IMR-90 (cell line): ENCODE data around the gene CWC25. TPM values are rescaled to one million over a fixed set of nuclear protein-coding genes. Genes with fewer than 3 reads are reported as not detected.

Source experiments
- ATAC-seq: fragments of 200-7000 bp; cut with Tn5 transposase; 2 replicates; pipeline ENCODE4 v1.9.1; 2020; ENCODE audit warnings: low read depth, mild to moderate bottlenecking, moderate library complexity
- BruUV-seq: library from RNA; stranded (reverse); fragments of 400-500 nt; replicated peaks from 2 replicates; lab custom pipeline; 2021; lab: Mats Ljungman, UMichigan
- CTCF ChIA-PET: fragments of 300-600 bp; formaldehyde crosslinking; extraction: SDS; loops from one replicate; lab custom pipeline; 2021; ENCODE audit warnings: antibody characterized with exemption; lab: Yijun Ruan, JAX
- POLR2A ChIA-PET: fragments of 300-600 bp; sonication (Branson Sonifier 250); formaldehyde crosslinking; loops from one replicate; lab custom pipeline; 2022; ENCODE audit warnings: antibody characterized with exemption; ENCODE audit not compliant: unreplicated experiment; lab: Charles Lee
- DNase-seq: peaks from one replicate; pipeline ENCODE4 v3.0.0; 2013
- H2AFZ ChIP-seq: replicated peaks from 2 replicates; pipeline ENCODE3; 2013; ENCODE audit warnings: low read length, mild to moderate bottlenecking; ENCODE audit not compliant: poor library complexity
- H2AK5ac ChIP-seq: 2 replicates; pipeline ENCODE4 v1.6.1; 2013; ENCODE audit warnings: low read depth, low read length, inconsistent platforms
- H2AK9ac ChIP-seq: replicated peaks from 2 replicates; pipeline ENCODE3; 2013; ENCODE audit warnings: mild to moderate bottlenecking, low read depth, low read length, moderate library complexity; ENCODE audit not compliant: poor library complexity
- H2BK120ac ChIP-seq: 2 replicates; pipeline ENCODE4 v1.6.1; 2013; ENCODE audit warnings: low read depth, low read length, inconsistent platforms
- H2BK15ac ChIP-seq: 3 replicates; pipeline ENCODE4 v1.6.1; 2013; ENCODE audit warnings: low read depth, low read length, inconsistent platforms
- H2BK20ac ChIP-seq: 2 replicates; pipeline ENCODE4 v1.6.1; 2013; ENCODE audit warnings: low read depth, mild to moderate bottlenecking, inconsistent platforms, low read length, moderate library complexity
- H2BK5ac ChIP-seq: 2 replicates; pipeline ENCODE4 v1.6.1; 2013; ENCODE audit warnings: mild to moderate bottlenecking, low read depth, low read length, inconsistent platforms; ENCODE audit not compliant: poor library complexity, severe bottlenecking
- H3K14ac ChIP-seq: replicated peaks from 2 replicates; pipeline ENCODE4 v1.6.1; 2013; ENCODE audit warnings: low read depth, low read length, inconsistent platforms
- H3K18ac ChIP-seq: 2 replicates; pipeline ENCODE4 v1.6.1; 2013; ENCODE audit warnings: low read depth, low read length, control low read depth
- H3K23ac ChIP-seq: 2 replicates; pipeline ENCODE4 v1.6.1; 2013; ENCODE audit warnings: low read depth, low read length, inconsistent platforms
- H3K27ac ChIP-seq: 2 replicates; pipeline ENCODE4 v1.5.1; 2013; ENCODE audit warnings: mild to moderate bottlenecking, control low read depth, low read length; ENCODE audit not compliant: insufficient read depth
- H3K27me3 ChIP-seq: 2 replicates; pipeline ENCODE4 v1.6.1; 2013; ENCODE audit warnings: low read length; ENCODE audit not compliant: control insufficient read depth, insufficient read depth
- H3K36me3 ChIP-seq: 2 replicates; pipeline ENCODE4 v1.6.1; 2013; ENCODE audit warnings: low read length, mixed read lengths; ENCODE audit not compliant: control insufficient read depth, insufficient read depth
- H3K4ac ChIP-seq: 2 replicates; pipeline ENCODE4 v1.6.1; 2013; ENCODE audit warnings: low read depth, low read length, inconsistent platforms
- H3K4me1 ChIP-seq: 2 replicates; pipeline ENCODE4 v1.6.1; 2013; ENCODE audit warnings: low read length, mixed read lengths; ENCODE audit not compliant: control insufficient read depth, insufficient read depth
- H3K4me2 ChIP-seq: 2 replicates; pipeline ENCODE4 v1.6.1; 2013; ENCODE audit warnings: low read depth, mild to moderate bottlenecking, control low read depth, low read length, moderate library complexity
- H3K4me3 ChIP-seq: 2 replicates; pipeline ENCODE4 v1.5.1; 2013; ENCODE audit warnings: low read depth, mild to moderate bottlenecking, control low read depth, low read length, moderate library complexity; ENCODE audit not compliant: insufficient read depth
- H3K56ac ChIP-seq: 2 replicates; pipeline ENCODE4 v1.6.1; 2013; ENCODE audit warnings: low read length, inconsistent platforms; ENCODE audit not compliant: insufficient read depth; ENCODE audit errors: extremely low read depth
- H3K79me1 ChIP-seq, 2 experiments: 2 replicates each; pipeline ENCODE4 v1.6.1; 2013; ENCODE audit warnings: low read length in 2 of 2, inconsistent platforms in 1 of 2, low read depth in 1 of 2
- H3K9ac ChIP-seq: 2 replicates; pipeline ENCODE4 v1.6.1; 2013; ENCODE audit warnings: low read depth, low read length, control low read depth
- H3K9me1 ChIP-seq: 2 replicates; pipeline ENCODE4 v1.6.1; 2013; ENCODE audit warnings: low read length, inconsistent platforms; ENCODE audit not compliant: insufficient read depth
- H3K9me3 ChIP-seq: 2 replicates; pipeline ENCODE4 v1.6.1; 2013; ENCODE audit warnings: low read length; ENCODE audit not compliant: control insufficient read depth, insufficient read depth
- H4K20me1 ChIP-seq: 2 replicates; pipeline ENCODE4 v1.6.1; 2013; ENCODE audit warnings: low read length, inconsistent platforms; ENCODE audit not compliant: insufficient read depth
- H4K5ac ChIP-seq: 2 replicates; pipeline ENCODE4 v1.6.1; 2013; ENCODE audit warnings: mild to moderate bottlenecking, low read depth, low read length, control low read depth
- H4K8ac ChIP-seq, 2 experiments: 2 replicates each; pipeline ENCODE4 v1.6.1; 2013; ENCODE audit warnings: low read depth in 2 of 2, low read length in 2 of 2, control low read depth in 1 of 2, inconsistent platforms in 1 of 2
- H4K91ac ChIP-seq: 2 replicates; pipeline ENCODE4 v1.6.1; 2013; ENCODE audit warnings: low read depth, low read length, inconsistent platforms; ENCODE audit not compliant: insufficient read depth
- BHLHE40 ChIP-seq: fragments of 150-350 bp; IDR thresholded peaks from 2 replicates; pipeline ENCODE4 v1.6.1; 2016; ENCODE audit warnings: mild to moderate bottlenecking, low read depth, low read length
- CEBPB ChIP-seq: IDR thresholded peaks from 2 replicates; pipeline ENCODE4 v1.6.1; 2012; ENCODE audit warnings: low read depth, low read length, improper control_type of control experiment
- CHD1 ChIP-seq: IDR thresholded peaks from 2 replicates; pipeline ENCODE4 v1.6.1; 2012; ENCODE audit warnings: low read depth, low read length, improper control_type of control experiment
- CTCF ChIP-seq: conservative IDR thresholded peaks from 2 replicates; pipeline ENCODE4 v1.5.1; 2012; ENCODE audit warnings: mild to moderate bottlenecking, low read depth, low read length, improper control_type of control experiment
- FOS ChIP-seq: fragments of 150-350 bp; IDR thresholded peaks from 2 replicates; pipeline ENCODE4 v1.6.1; 2016; ENCODE audit warnings: low read depth, low read length
- MAFK ChIP-seq: IDR thresholded peaks from 2 replicates; pipeline ENCODE4 v1.6.1; 2012; ENCODE audit warnings: low read depth, low read length, improper control_type of control experiment
- MAZ ChIP-seq: IDR thresholded peaks from 2 replicates; pipeline ENCODE4 v1.6.1; 2012; ENCODE audit warnings: low read depth, mild to moderate bottlenecking, low read length, improper control_type of control experiment, moderate library complexity, borderline replicate concordance
- MXI1 ChIP-seq: IDR thresholded peaks from 2 replicates; pipeline ENCODE4 v1.6.1; 2012; ENCODE audit warnings: low read depth, mild to moderate bottlenecking, low read length, moderate library complexity, borderline replicate concordance
- NFE2L2 ChIP-seq: fragments of 150-350 bp; IDR thresholded peaks from 2 replicates; pipeline ENCODE4 v1.6.1; 2016; ENCODE audit warnings: low read depth, mild to moderate bottlenecking, low read length
- POLR2A ChIP-seq: IDR thresholded peaks from 2 replicates; pipeline ENCODE4 v1.6.1; 2012; ENCODE audit warnings: mild to moderate bottlenecking, low read depth, low read length
- RAD21 ChIP-seq: IDR thresholded peaks from 2 replicates; pipeline ENCODE4 v1.6.1; 2012; ENCODE audit warnings: low read length, improper control_type of control experiment
- RCOR1 ChIP-seq: IDR thresholded peaks from 2 replicates; pipeline ENCODE4 v1.6.1; 2012; ENCODE audit warnings: mild to moderate bottlenecking, low read length, improper control_type of control experiment; ENCODE audit not compliant: insufficient replicate concordance
- RFX5 ChIP-seq: IDR thresholded peaks from 2 replicates; pipeline ENCODE4 v1.8.0; 2012; ENCODE audit warnings: low read depth, mild to moderate bottlenecking, low read length, moderate library complexity
- SMC3 ChIP-seq: fragments of 150-350 bp; IDR thresholded peaks from 2 replicates; pipeline ENCODE4 v1.6.1; 2016; ENCODE audit warnings: low read depth, mild to moderate bottlenecking, antibody characterized with exemption, low read length, moderate library complexity
- WGBS, 2 experiments: methylation state at CpG; one replicate each; pipeline versions ENCODE4 v1.1.5 to v1.1.7; 2013; ENCODE audit warnings: missing lambda C conversion rate in 2 of 2; ENCODE audit not compliant: insufficient read length in 1 of 2; ENCODE audit errors: extremely low coverage in 2 of 2; 5-methylcytosine and 5-hydroxymethylcytosine counted together
- dilution Hi-C: fragments of 300-500 bp; cut with HindIII; formaldehyde crosslinking; loops from one replicate; pipeline ENCODE4 v1.14.3; 2018; ENCODE audit warnings: low sequenced_read_pairs; ENCODE audit not compliant: unreplicated experiment
- in situ Hi-C: fragments of 300-500 bp; cut with MboI; formaldehyde crosslinking; loops from 3 replicates; pipeline ENCODE4 v1.14.3; 2019; ENCODE audit warnings: low sequenced_read_pairs, inconsistent platforms, mixed read lengths
- intact Hi-C: fragments of 100-400 bp; cut with micrococcal nuclease; formaldehyde crosslinking; loops from 2 replicates; pipeline ENCODE4 v1.10.0; 2022
- polyA plus RNA-seq, 3 experiments: library from polyadenylated mRNA; depleted of rRNA; stranded (reverse); fragments of >200 nt; gene quantifications; 2 replicates each; pipeline ENCODE4 v1.2.3, GENCODE V29; 2012; ENCODE audit warnings: low replicate concordance in 1 of 3
- total RNA-seq: library from RNA; depleted of rRNA; stranded (reverse); fragments of >200 nt; gene quantifications from 2 replicates; pipeline ENCODE4 v1.2.3, GENCODE V29; 2012
- TF ChIP-seq, protein P1 (sequence below): fragments of 150-350 bp; IDR thresholded peaks from 2 replicates; pipeline ENCODE4 v1.6.1; 2016; ENCODE audit warnings: low read depth, mild to moderate bottlenecking, low read length, moderate library complexity, borderline replicate concordance
- TF ChIP-seq, protein P2 (sequence below): fragments of 150-350 bp; IDR thresholded peaks from 2 replicates; pipeline ENCODE4 v1.6.1; 2017; ENCODE audit warnings: mild to moderate bottlenecking, antibody characterized with exemption, low read length, low read depth

The CWC25 gene
- total and polyA plus RNA-seq, 2 of the 4 experiments (the other 2 are of a cell fraction), result 9.1 to 16.1 TPM

DNA sequence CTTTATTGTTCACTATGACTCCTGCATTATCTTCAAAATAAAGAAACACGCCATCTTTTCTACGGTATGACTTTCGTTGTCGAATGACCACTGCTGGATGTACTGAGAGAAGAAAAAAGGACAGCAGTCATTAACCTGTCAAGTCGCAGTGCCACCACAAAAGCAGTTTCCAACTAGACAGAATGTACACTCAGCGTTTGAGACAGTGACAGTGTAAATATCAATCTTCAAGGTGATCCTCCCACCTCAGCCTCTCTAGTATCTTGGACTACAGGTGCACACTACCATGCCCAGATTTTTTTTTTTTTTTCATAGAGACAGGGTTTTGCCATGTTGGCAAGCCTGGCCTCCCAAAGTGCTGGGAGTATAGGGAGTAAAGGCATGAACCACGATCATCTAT is 25.3 kb upstream of the CWC25 start:
- 91% methylated on average over 5 of the region's 7 CpGs; no CpG with 5 or more reads in 1 of the 2 experiments for WGBS, 2 experiments
- Histone ChIP-seq H2BK5ac (no peak overlapping the region), H3K14ac (no peak overlapping the region), H2AFZ (no peak overlapping the region), H3K27me3 (no peaks in the 10 kb centered on the region), H3K4me2 (no peak overlapping the region), H4K20me1 (peaks cover 61% of the 10 kb centered on the region), H3K23ac (peak overlapping the region; percentile 29; the same call in 1 of the 2 replicates), H3K9me3 (no peaks in the 10 kb centered on the region), H4K91ac (no peak overlapping the region), H3K4me3 (no peak overlapping the region), H2AK9ac (no peak overlapping the region), H3K9ac (no peak overlapping the region; the same call in 1 of the 2 replicates), H3K4ac (no peak overlapping the region), H3K79me1 (peaks cover 16 to 57% of the 10 kb centered on the region in 2 experiments), H2BK20ac (no peak overlapping the region), H3K9me1 (0 out of 2 replicates have a peak, but pooled peaks cover 7% of the 10 kb centered on the region), H2AK5ac (no peak overlapping the region), H4K5ac (no peak overlapping the region), H3K4me1 (peaks cover 3% of the 10 kb centered on the region; the same call in 1 of the 2 replicates), H3K27ac (no peak overlapping the region), H4K8ac (no peak overlapping the region), H2BK15ac (no peak overlapping the region), H3K18ac (no peak overlapping the region), H3K56ac (no peak overlapping the region), H3K36me3 (peaks cover 48% of the 10 kb centered on the region), H2BK120ac (no peak overlapping the region)
- in situ Hi-C loops (no loop called here), intact Hi-C loops (no loop called here), dilution Hi-C loops (no loop called here)
- no peak for DNase-seq
- no TSS peak for BruUV-seq
- no peak for TF ChIP-seq BHLHE40
- no peak for TF ChIP-seq RFX5
- TF ChIP-seq, protein P1, sequence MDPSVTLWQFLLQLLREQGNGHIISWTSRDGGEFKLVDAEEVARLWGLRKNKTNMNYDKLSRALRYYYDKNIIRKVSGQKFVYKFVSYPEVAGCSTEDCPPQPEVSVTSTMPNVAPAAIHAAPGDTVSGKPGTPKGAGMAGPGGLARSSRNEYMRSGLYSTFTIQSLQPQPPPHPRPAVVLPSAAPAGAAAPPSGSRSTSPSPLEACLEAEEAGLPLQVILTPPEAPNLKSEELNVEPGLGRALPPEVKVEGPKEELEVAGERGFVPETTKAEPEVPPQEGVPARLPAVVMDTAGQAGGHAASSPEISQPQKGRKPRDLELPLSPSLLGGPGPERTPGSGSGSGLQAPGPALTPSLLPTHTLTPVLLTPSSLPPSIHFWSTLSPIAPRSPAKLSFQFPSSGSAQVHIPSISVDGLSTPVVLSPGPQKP, result no peak
- TF ChIP-seq MAFK, result no peak
- no peak for TF ChIP-seq MAZ
- no peak for TF ChIP-seq SMC3
- no peak for TF ChIP-seq FOS
- TF ChIP-seq POLR2A, result no peak
- no peak for TF ChIP-seq CEBPB
- TF ChIP-seq, protein P2, sequence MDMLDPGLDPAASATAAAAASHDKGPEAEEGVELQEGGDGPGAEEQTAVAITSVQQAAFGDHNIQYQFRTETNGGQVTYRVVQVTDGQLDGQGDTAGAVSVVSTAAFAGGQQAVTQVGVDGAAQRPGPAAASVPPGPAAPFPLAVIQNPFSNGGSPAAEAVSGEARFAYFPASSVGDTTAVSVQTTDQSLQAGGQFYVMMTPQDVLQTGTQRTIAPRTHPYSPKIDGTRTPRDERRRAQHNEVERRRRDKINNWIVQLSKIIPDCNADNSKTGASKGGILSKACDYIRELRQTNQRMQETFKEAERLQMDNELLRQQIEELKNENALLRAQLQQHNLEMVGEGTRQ, result no peak
- TF ChIP-seq CHD1, result no peak
- TF ChIP-seq CTCF, result no peak
- no peak for TF ChIP-seq RCOR1
- TF ChIP-seq NFE2L2, result no peak
- no peak for TF ChIP-seq MXI1
- no peak for TF ChIP-seq RAD21
- ChIA-PET CTCF (no interaction called here), POLR2A (no interaction called here)
- no peak for ATAC-seq
